Thoracic aorta (tissue), 2 donors: Measurements from ENCODE around the gene E4F1. TPM values are rescaled to one million over a fixed set of nuclear protein-coding genes. Genes with fewer than 3 reads are reported as not detected.

Experiments used
- ATAC-seq: fragments of 150-250 bp; one replicate; pipeline ENCODE4 v1.8.0; 2017; ENCODE audit warnings: low read depth; ENCODE audit not compliant: insufficient number of reproducible peaks, low FRiP score
- DNase-seq: peaks from one replicate; pipeline ENCODE4 v3.0.0-alpha.2; 2020; ENCODE audit warnings: low spot score
- H3K27ac ChIP-seq, 2 donors: fragments of 200-600 bp; sonication (generic); 1 replicate in 1 of 2; 2 replicates in 1 of 2; pipeline ENCODE4 v1.5.1; 2016; ENCODE audit warnings: mild to moderate bottlenecking in 2 of 2, moderate library complexity in 2 of 2
- H3K27me3 ChIP-seq: fragments of 200-600 bp; sonication (generic); replicated peaks from 2 replicates; pipeline ENCODE4 v1.6.0; 2016; ENCODE audit warnings: mild to moderate bottlenecking; ENCODE audit not compliant: insufficient read depth
- H3K36me3 ChIP-seq: fragments of 200-600 bp; sonication (generic); one replicate; pipeline ENCODE4 v1.5.1; 2016
- H3K4me1 ChIP-seq, 2 donors: fragments of 200-600 bp; sonication (generic); 1 replicate in 1 of 2; 2 replicates in 1 of 2; pipeline versions ENCODE4 v1.5.1 to v1.6.0; 2016; ENCODE audit warnings: low read depth in 2 of 2, mild to moderate bottlenecking in 1 of 2; ENCODE audit not compliant: control insufficient read depth in 1 of 2
- H3K4me3 ChIP-seq: fragments of 200-600 bp; sonication (generic); 2 replicates; pipeline ENCODE4 v1.5.1; 2016; ENCODE audit warnings: mild to moderate bottlenecking
- H3K9me3 ChIP-seq: fragments of 200-600 bp; sonication (generic); 2 replicates; pipeline ENCODE4 v1.5.1; 2016
- total RNA-seq, 2 donors: library from RNA; depleted of rRNA; stranded (reverse); fragments of >200 nt; gene quantifications; one replicate each; pipeline versions ENCODE4 v1.1.0 to v1.2.3, GENCODE V29; 2016
- TF ChIP-seq, protein P1 (sequence below): fragments of 200-600 bp; sonication (generic); IDR thresholded peaks from one replicate; pipeline ENCODE4 v1.5.1; 2019; ENCODE audit warnings: antibody characterized with exemption

E4F1 gene
- total RNA-seq, 2 donors from 2014 or later, result 44.0 to 50.2 TPM

DNA sequence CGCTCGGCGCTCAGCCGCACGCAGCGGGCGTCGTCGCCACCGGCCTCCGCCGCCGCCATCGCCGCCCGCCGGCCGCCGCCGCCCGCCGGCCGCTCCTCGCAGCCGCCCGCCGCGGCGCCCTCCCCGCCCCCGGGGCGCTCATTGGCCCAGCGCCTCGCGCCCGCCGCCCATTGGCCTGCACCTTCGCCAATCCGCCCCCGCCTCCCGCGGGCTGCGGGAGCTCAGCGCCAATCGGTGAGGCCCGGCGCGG is 8.7 kb upstream of the E4F1 start, which contains the start of gene PGP:
Gene PGP, minus strand, starts transcription at position 122 of the 250 bp plus-strand sequence. Its CDS starts 63 bp downstream, at position 59.
- no peak for DNase-seq
- Histone ChIP-seq H3K9me3 (no peaks in the 10 kb centered on the region), H3K4me1 (peaks cover 17 to 21% of the 10 kb centered on the region in 2 donors), H3K4me3 (peak within 1 kb of the TSS; percentile 94), H3K27me3 (no peaks in the 10 kb centered on the region), H3K27ac (peak within 1 kb of the TSS; percentile 90 to 91), H3K36me3 (no peaks in the 10 kb centered on the region)
- no peak for ATAC-seq
- TF ChIP-seq, protein P1, sequence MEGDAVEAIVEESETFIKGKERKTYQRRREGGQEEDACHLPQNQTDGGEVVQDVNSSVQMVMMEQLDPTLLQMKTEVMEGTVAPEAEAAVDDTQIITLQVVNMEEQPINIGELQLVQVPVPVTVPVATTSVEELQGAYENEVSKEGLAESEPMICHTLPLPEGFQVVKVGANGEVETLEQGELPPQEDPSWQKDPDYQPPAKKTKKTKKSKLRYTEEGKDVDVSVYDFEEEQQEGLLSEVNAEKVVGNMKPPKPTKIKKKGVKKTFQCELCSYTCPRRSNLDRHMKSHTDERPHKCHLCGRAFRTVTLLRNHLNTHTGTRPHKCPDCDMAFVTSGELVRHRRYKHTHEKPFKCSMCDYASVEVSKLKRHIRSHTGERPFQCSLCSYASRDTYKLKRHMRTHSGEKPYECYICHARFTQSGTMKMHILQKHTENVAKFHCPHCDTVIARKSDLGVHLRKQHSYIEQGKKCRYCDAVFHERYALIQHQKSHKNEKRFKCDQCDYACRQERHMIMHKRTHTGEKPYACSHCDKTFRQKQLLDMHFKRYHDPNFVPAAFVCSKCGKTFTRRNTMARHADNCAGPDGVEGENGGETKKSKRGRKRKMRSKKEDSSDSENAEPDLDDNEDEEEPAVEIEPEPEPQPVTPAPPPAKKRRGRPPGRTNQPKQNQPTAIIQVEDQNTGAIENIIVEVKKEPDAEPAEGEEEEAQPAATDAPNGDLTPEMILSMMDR, result no peak

DNA sequence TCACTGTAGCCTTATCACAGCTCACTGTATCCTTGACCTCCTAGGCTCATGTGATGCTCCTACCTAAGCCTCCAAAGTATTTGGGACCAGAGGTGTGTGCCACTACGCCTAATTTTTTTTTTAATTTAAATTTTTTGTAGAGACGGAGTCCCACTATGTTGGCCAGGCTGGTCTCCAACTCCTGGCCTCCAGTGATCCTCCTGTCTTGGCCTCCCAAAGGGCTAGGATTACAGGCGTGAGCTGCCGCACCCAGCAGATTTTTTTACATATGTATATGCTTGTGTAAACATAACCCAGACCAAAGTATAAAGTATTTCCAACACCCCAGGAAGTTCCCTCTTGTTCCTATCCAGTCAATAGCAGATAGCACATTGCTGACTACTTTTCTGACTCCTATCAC is 7.1 kb upstream of the E4F1 start:
- H3K36me3 ChIP-seq, result no peaks in the 10 kb centered on the region
- TF ChIP-seq, protein P1, result no peak
- no peaks in the 10 kb centered on the region for H3K27me3 ChIP-seq
- no peaks in the 10 kb centered on the region for H3K9me3 ChIP-seq
- peaks cover 17 to 21% of the 10 kb centered on the region in 2 donors for H3K4me1 ChIP-seq
- H3K4me3 ChIP-seq, result no peak overlapping the region
- no peak overlapping the region for H3K27ac ChIP-seq
- ATAC-seq, result no peak
- DNase-seq, result no peak

DNA sequence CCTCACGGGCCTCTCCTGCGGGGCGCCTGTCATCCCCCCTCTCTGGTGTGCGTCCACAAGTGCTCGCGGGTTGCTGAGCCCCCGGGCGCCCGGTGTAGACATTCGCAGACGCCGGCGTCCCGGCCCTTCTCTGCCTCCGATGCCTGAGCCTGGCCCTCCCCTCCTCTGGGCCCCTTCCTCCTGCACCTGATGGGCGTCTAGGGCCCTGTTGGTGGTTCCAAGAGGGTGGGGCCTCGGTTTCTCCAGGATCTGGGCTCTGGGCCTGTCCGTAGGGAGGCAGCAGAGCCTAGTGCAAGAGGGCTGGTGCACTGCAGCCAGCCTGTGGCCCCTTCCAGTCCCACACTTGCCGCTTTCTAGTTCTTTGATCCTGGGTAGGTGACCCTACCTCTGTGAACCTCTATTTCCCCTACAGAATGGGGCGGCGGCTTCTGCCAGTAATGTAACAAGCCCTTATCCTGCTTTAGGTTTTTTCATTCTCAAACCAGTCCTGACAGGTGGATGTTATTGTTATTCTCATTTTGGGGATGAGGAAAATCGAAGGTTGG is 623 bp downstream of the E4F1 start:
- Histone ChIP-seq H3K4me3 (peak overlapping the region; percentile 93), H3K4me1 (peaks cover 12 to 14% of the 10 kb centered on the region in 2 donors), H3K27me3 (no peaks in the 10 kb centered on the region), H3K9me3 (no peaks in the 10 kb centered on the region), H3K27ac (peak overlapping the region; percentile 64 to 66), H3K36me3 (peaks cover 4% of the 10 kb centered on the region)
- DNase-seq (no peak), ATAC-seq (no peak)
- TF ChIP-seq, protein P1, result no peak

DNA sequence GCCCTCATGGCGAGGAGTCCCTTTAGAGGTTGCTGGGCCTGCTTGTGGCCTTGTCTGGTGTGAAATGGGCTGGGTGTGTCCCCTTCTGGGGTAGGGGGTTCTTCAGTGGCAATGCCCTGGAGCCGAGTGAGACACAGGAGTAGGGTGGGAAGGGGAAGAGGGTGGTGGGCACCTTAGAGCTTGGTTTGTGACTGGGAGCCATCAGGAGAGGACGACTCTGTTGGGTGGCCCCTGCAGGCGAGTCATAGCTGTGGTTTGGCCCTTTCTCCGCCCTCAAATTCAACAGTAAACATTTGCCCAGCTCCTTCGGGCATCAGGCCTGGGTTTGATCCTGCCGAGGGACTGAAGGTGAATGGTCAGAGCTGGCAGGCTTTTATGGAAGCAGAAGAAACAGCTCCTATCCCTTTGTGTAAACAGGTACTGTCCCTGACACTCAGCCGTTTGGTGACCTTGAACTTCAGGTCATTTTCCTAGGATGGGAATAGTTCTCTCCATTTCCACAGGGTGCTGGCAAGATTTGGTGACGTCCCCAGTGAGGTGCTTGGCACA is 2.9 kb downstream of the E4F1 start:
- no peak overlapping the region for H3K4me3 ChIP-seq
- no peaks in the 10 kb centered on the region for H3K9me3 ChIP-seq
- H3K27ac ChIP-seq, result no peak overlapping the region
- H3K36me3 ChIP-seq, result peaks cover 24% of the 10 kb centered on the region
- ATAC-seq, result no peak
- H3K27me3 ChIP-seq, result no peaks in the 10 kb centered on the region
- TF ChIP-seq, protein P1, result no peak
- no peak for DNase-seq
- peaks cover 12 to 14% of the 10 kb centered on the region in 2 donors for H3K4me1 ChIP-seq

DNA sequence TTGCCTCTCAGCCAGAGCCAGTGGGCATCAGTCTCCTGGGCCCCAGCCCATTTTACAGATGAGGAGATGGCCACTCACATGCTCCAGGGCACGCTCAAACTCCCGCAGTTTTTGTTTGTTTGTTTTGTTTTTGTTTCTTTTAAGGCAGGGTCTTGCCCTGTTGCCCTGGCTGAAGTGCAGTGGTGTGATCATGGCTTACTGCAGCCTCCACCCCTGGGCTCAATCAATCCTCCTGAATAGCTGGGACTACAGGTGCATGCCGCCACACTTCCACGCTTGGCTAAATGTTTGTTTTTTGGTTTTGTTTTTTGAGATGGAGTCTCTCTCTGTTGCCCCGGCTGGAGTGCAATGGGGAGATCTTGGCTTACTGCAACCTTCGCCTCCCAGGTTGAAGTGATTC is 3.5 kb downstream of the E4F1 start:
- DNase-seq (no peak), ATAC-seq (no peak)
- no peaks in the 10 kb centered on the region for H3K27me3 ChIP-seq
- H3K4me1 ChIP-seq, result peaks cover 12 to 14% of the 10 kb centered on the region in 2 donors
- peaks cover 29% of the 10 kb centered on the region for H3K36me3 ChIP-seq
- TF ChIP-seq, protein P1, result no peak
- no peaks in the 10 kb centered on the region for H3K9me3 ChIP-seq
- H3K27ac ChIP-seq, result no peak overlapping the region
- no peak overlapping the region for H3K4me3 ChIP-seq
